OCI-M2 (cell line): ENCODE data around the gene FBLN2.

Source experiments
- DNase-seq: peaks from one replicate; lab custom pipeline; 2025; ENCODE audit not compliant: unreplicated experiment; lab: John Stamatoyannopoulos, UW

FBLN2 gene

DNA sequence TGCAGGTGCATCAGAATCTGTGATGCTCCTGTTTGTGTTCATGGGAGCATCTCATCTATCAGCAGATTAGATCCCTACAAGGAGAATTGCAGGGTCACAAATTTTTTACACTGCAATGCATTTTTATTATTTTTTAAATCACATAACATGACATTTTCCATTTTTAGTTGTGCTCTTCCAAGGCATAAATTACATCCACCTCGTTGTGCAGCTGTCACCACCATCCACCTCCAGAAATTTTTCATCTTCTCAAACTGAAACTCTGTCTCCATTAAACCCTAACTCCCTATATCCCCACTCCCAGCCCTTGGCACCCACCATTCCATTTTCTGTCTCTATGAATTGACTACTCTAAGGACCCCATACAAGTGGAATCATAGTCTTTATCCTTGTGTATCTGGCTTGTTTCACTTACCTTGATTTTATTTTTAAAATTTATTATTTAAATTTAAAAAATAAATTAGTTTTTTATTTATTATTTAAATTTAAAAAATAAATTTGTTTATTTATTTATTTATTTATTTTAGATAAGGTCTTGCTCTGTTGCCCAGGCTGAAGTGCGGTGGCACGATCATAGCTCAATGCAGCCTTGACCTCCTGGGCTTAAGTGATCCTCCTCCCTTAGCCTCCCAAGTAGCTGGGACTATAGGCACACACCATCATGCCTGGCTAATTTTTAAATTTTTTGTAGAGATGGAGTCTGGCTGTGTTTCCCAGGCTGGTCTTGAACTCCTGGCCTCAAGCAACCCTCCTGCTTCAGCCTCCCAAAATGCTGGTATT lies 47.7 kb downstream of the FBLN2 start:
- DNase-seq = no peak

- no peak for DNase-seq
These were observed 48.7 kb downstream of the FBLN2 start for GRCh38 chr3:13597661-13598060.

- DNase-seq = no peak
These were observed 49.3 kb downstream of the FBLN2 start for GRCh38 chr3:13598201-13598600.

DNA sequence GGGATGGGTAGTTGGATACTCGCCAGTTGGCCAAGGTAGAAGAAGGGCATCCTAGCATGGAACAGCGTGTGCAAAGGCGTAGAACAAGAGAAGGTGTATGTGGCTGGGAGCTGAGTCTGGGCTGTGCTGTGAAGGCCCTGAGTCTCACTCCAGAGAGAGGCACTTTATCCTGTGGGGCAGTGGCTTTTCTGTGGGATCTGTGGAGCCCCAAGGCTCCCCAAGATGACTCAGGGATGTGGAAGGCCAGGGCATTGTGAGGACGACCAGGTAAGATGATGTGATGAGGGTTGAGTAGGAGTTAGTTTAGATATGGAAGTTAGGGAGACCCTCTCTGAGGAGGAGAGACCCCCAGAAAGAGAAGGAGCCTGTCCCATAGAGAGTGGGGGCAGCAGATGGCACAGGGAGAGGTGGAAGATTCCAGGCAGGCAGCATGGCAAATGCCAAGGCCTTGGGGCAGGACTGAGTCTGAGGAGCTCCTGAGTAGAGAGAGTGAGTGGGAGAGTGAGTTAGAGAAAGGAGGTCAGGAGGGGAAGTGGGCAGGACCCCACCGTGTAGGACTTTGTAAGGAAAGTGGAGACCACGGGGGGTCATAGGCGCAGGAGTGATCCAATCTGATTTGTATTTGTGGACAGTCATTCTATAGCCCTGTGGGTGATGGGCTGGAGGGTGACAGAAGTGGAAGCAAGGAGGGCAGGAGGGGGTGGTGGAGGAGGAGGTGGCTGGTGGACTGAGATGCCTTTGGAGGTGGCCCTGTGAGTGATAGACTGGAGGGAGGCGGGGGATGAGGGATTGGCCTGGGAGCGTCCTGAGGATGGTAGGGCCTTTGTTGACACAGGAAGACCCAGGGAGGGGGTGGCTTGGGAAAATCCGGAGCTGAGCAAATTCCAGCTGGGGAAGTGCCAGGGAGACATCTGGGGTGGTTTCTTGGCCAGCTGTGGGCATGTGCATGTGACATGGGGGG lies 50.3 kb downstream of the FBLN2 start:
- DNase-seq = no peak

GRCh38 chr3:13599887-13600450 lies 51.0 kb downstream of the FBLN2 start:
- no peak for DNase-seq

DNA sequence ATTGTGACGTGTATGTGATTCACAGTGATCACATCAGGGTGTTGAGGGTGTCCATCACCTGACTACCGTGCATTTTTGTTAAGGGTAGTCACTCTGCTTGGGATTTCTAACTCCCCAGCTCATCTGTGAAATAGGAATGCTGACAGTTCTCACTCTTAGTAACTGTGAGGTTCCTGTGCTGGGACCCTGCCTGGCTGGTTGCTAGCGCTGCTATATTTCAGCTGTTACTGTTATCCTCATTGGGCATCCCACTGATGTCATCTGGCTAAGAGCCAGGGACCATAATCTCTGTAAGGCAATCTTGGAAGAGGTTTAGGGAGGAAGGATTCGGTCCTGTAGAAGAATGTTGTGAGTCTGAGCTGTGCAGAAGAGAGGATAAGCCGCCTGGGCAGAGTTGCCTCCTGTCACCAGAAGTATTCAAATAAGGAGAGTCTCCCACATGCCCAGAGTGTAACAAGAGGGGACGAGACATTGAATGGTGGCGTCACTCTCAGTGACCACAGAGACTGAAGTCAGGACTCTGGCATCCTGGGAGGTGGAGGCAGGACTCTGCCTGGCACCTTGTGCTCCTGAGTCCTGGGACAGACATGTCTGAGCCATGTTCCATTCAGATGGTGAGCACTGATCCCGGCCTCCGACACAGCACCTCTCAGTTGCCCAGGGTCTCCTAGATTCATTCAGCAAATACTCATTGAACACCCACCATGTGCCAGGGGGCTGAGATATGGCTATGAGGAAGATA lies 52.2 kb downstream of the FBLN2 start:
- no peak for DNase-seq

DNA sequence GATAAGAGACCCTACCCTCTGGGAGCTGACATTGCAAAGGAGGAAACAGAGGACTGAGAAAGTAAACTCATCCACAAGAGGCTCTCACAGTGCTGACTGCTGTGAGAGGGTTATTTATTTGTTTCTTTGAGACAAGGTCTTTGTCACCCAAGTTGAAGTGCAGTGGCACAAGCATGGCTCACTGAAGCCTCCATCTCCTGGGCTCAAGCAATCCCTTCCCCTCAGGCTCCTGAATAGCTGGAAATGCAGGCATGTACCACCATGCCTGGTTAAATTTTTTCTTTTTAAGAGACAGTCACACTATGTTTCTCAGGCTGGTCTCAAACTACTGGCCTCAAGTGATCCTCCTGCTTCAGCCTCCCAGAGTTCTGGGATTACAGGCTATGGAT lies 52.8 kb downstream of the FBLN2 start:
- DNase-seq = no peak

- DNase-seq = no peak
These were observed 56.6 kb downstream of the FBLN2 start for GRCh38 chr3:13605555-13605954.

- no peak for DNase-seq
These were observed 59.1 kb downstream of the FBLN2 start for GRCh38 chr3:13607821-13608597.

- no peak for DNase-seq
These were observed 60.2 kb downstream of the FBLN2 start for GRCh38 chr3:13608969-13609725.

DNA sequence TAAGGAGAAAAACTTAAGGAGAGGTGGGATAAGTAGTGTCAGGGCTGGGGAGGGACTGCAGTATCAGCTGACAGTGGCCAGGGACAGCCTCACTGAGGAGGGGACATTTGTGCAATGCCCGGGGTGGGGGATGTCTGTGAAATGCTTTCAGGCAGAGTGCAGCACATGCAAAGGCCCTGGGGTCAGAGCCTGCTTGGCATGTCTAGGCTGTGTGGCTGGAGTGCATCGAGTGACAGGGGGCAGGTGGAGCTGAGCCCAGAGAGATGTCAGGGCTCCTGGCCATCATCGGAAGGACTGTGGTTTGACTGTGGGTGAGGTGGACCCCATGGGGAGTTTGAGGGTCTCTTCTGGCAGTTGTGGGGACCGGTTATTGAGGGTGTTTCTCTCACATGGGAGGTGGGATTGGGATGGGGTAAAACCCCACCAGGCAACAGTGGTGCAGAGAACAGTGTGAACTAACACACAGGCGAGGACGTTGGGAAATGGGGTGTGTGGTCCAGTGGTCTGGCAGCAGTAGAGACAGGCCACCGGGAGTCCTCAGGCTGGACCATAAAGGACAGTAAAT lies 61.2 kb downstream of the FBLN2 start:
- no peak for DNase-seq

DNA sequence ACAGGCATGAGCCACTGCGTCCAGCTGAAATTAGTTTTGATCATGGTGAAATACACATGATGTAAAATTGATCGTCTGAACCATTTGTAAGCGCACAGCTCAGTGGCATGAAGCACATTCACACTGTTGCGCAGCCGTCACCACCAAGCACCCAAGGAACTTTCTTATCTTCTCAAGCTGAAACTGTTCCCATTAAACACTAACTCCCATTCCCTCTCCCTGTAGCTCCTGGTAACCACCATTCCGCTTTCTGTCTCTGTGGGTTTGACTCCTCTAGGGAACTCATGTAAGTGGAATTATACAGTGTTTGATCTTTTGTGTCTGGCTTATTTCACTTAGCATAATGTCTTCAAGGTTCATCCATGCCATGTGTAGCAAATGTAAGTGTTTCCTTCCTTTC lies 62.3 kb downstream of the FBLN2 start:
- no peak for DNase-seq

DNA sequence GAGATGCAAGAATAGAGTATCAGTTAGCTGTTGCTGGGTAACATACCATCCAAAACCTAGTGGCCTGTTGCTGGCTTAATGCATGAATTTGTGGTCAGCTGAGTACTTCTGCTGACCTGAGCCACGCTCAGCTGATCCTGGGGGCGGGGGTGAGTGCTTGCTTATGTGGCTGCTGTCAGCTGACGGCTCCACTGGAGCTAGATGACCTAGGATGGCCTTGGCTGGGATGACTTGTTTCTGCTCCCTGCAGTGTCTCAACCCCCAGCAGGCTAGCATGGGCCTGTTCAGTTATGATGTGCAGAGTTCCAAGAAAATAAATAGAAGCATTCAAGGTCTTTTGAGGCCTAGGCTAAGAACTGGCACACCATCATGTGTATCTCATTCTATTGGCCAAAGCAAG lies 63.9 kb downstream of the FBLN2 start:
- no peak for DNase-seq

DNA sequence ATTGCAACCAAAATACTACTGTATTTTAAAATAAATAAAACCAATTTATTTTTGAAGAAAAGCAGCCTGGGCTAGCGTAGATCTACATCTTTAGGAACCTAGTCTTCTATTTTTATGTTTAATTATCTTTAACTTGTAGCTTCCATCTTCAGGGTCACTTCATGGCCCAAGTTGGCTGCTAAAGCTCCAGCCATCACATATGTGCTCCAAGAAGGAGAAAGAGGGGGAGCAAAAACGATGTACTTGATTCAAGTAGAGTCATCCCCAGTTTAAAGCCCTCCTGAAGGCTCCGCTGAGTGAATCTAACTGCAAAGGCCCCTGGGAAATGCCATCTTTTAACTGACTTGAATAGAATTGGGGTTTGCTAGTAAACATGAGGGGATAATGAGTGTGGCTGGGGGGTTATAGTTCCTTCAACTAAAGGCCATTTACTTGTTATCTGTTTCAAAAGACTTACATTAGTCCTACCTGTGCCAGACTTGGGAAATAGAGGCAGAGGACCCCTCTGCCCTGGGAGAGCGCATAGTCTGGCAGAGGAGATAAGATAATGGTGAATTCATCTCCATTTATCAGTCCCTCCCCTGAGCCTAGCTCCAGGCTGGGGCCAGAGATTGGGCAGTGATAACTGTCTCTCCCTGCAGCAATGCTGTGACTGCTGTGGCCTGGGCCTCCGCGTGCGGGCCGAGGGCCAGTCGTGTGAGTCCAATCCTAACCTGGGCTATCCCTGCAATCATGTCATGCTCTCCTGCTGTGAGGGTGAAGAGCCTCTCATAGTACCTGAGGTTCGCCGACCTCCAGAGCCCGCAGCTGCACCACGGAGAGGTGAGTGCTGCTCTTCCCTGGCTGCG lies 64.6 kb downstream of the FBLN2 start:
- no peak for DNase-seq

DNA sequence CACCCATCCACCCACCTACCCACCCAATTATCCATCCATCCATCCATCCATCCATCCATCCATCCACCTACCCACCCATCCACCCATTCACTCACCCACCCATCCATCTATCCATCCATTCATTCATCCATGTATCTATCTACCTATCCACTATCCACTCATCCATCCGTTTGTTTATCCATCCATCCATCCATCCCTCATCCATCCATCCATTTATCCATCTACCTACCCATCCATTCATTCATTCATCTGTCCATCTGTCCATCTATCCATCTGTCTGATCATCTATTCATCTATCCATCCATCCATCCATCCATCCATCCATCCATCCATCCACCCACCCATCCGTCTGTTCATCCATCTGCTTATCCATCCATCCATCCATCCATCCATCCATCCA lies 65.7 kb downstream of the FBLN2 start:
- DNase-seq = no peak

GRCh38 chr3:13615019-13615528 lies 66.1 kb downstream of the FBLN2 start:
- no peak for DNase-seq

DNA sequence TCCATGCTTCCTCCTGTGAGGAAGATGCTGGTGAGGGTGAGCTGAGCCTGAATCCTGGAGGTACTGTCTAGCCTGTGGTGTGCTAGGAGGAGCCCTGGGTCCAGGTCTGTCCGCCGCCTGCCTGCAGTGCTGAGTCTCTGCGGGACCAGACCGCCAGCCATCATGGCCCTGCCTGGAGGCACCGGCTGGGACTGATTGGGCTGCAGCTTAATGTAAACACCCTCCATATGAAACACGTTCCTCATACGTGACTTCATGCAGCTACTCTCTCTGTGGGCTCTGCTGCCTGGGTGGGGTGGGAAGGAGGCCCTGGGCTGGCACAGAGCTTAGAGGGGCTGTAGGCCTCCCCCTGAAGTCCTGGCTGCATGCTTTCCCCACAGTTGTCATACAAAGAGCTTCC lies 67.4 kb downstream of the FBLN2 start:
- no peak for DNase-seq

DNA sequence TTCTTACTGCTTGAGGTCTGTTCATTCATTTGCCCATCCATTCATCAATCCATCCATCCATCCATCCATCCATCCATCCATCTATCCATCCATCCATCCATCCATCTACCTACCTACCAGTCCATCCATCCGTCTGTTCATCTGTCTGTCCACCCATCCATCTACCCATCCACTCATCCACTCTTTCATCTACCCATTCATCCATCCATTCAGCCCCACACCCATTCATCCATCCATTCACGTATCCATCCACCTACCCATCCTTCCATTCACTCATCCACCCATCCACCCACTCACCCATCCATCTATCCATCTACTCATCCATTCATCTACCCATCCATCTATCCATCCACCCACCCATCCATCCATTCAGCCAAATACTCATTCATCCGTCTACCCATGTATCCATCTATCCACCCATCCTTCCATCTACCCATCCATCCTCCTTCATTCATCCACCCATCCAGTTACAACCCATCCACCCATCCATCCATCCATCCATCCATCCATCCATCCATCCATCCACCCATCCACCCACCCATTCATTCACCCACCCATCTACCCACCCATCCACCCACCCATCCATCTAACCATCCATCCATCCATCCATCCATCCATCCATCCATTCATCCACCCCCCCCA lies 68.3 kb downstream of the FBLN2 start:
- DNase-seq = no peak
